B cell (primary cell): ENCODE data around the gene IMP3. TPM values are rescaled to one million over a fixed set of nuclear protein-coding genes. Genes with fewer than 3 reads are reported as not detected.

Experiments
- ATAC-seq: fragments of 200-7000 bp; cut with Tn5 transposase; one replicate; pipeline ENCODE4 v1.10.0; 2021; ENCODE audit warnings: low read depth, mild to moderate bottlenecking, moderate number of reproducible peaks, moderate library complexity
- CTCF ChIA-PET: fragments of 350-600 bp; sonication (Branson Sonifier 250); formaldehyde crosslinking; loops from one replicate; lab custom pipeline; 2021; ENCODE audit warnings: antibody characterized with exemption, inconsistent platforms; lab: Charles Lee
- POLR2A ChIA-PET: fragments of 350-600 bp; sonication (Branson Sonifier 250); formaldehyde crosslinking; loops from one replicate; lab custom pipeline; 2021; ENCODE audit warnings: antibody characterized with exemption; lab: Charles Lee
- DNase-seq: peaks from one replicate; pipeline ENCODE4 v3.0.0; 2013
- H2AFZ ChIP-seq: 2 replicates; pipeline ENCODE4 v1.6.1; 2012; ENCODE audit warnings: mild to moderate bottlenecking, low read depth, low read length; ENCODE audit not compliant: insufficient read depth, poor library complexity, severe bottlenecking
- H3K27ac ChIP-seq, 2 donors: 1 replicate in 1 of 2; 2 replicates in 1 of 2; pipeline ENCODE4 v1.5.1; 2012 to 2013; ENCODE audit warnings: low read length in 2 of 2, mild to moderate bottlenecking in 2 of 2, moderate library complexity in 1 of 2
- H3K27me3 ChIP-seq, 4 experiments: fragments of 200-600 bp in 1 of 4; sonication (generic) in 1 of 4; replicated peaks in 1 of 4; 1 replicate in 2 of 4; 2 replicates in 2 of 4; pipeline versions ENCODE4 v1.6.1 to v1.7.0; 2013 to 2016; ENCODE audit warnings: low read length in 3 of 4, mild to moderate bottlenecking in 2 of 4, mixed read lengths in 1 of 4, moderate library complexity in 1 of 4; ENCODE audit not compliant: insufficient read depth in 4 of 4, control insufficient read depth in 3 of 4; ENCODE audit errors: control extremely low read depth in 1 of 4
- H3K36me3 ChIP-seq, 2 experiments: replicated peaks in 1 of 2; 1 replicate in 1 of 2; 2 replicates in 1 of 2; pipeline versions ENCODE4 v1.6.1 to v1.7.1; 2013; ENCODE audit warnings: low read length in 1 of 2; ENCODE audit not compliant: insufficient read depth in 2 of 2, control insufficient read depth in 1 of 2; ENCODE audit errors: control extremely low read depth in 1 of 2, extremely low read depth in 1 of 2
- H3K4me1 ChIP-seq, 2 donors: fragments of 200-600 bp in 1 of 2; sonication (generic) in 1 of 2; 1 replicate in 1 of 2; 2 replicates in 1 of 2; pipeline versions ENCODE4 v1.5.1 to v1.6.1; 2013 to 2017; ENCODE audit warnings: low read length in 2 of 2; ENCODE audit not compliant: control insufficient read depth in 2 of 2, insufficient read depth in 2 of 2
- H3K4me2 ChIP-seq: replicated peaks from 2 replicates; pipeline ENCODE3; 2012; ENCODE audit warnings: mild to moderate bottlenecking, low read depth, low read length; ENCODE audit not compliant: poor library complexity, severe bottlenecking
- H3K4me3 ChIP-seq, 5 experiments: fragments of 200-600 bp in 1 of 5; sonication (generic) in 1 of 5; 1 replicate in 3 of 5; 2 replicates in 2 of 5; pipeline versions ENCODE4 v1.5.1 to v1.7.0; 2011 to 2016; ENCODE audit warnings: low read length in 4 of 5, mild to moderate bottlenecking in 4 of 5, low read depth in 2 of 5, control low read depth in 1 of 5, moderate library complexity in 1 of 5; ENCODE audit not compliant: insufficient read depth in 1 of 5; ENCODE audit errors: control extremely low read depth in 1 of 5, extremely low read depth in 1 of 5
- H3K79me2 ChIP-seq: fragments of 200-600 bp; sonication (generic); one replicate; pipeline ENCODE4 v1.6.0; 2016; ENCODE audit warnings: low read length; ENCODE audit not compliant: control insufficient read depth, insufficient read depth
- H3K9ac ChIP-seq: fragments of 200-600 bp; sonication (generic); 2 replicates; pipeline ENCODE4 v1.6.1; 2017; ENCODE audit warnings: mild to moderate bottlenecking, low read length, moderate library complexity
- H3K9me3 ChIP-seq, 3 donors: one replicate each; pipeline versions ENCODE4 v1.6.1 to v1.7.1; 2013; ENCODE audit warnings: low read length in 2 of 3; ENCODE audit not compliant: control insufficient read depth in 2 of 3, insufficient read depth in 1 of 3; ENCODE audit errors: control extremely low read depth in 1 of 3
- H4K20me1 ChIP-seq: 2 replicates; pipeline ENCODE4 v1.6.0; 2012; ENCODE audit warnings: mild to moderate bottlenecking, low read length; ENCODE audit not compliant: insufficient read depth, control insufficient read depth, poor library complexity, severe bottlenecking
- H3K27ac Mint-ChIP-seq: one replicate; pipeline ENCODE4 v1.8.0; 2021; ENCODE audit warnings: mixed read lengths
- H3K27me3 Mint-ChIP-seq: one replicate; pipeline ENCODE4 v1.8.0; 2021; ENCODE audit warnings: mixed read lengths
- H3K4me1 Mint-ChIP-seq: one replicate; pipeline ENCODE4 v1.8.0; 2021; ENCODE audit warnings: mixed read lengths
- H3K4me3 Mint-ChIP-seq: one replicate; pipeline ENCODE4 v1.8.0; 2021; ENCODE audit warnings: mixed read lengths
- H3K9me3 Mint-ChIP-seq: one replicate; pipeline ENCODE4 v1.8.0; 2022; ENCODE audit warnings: mixed read lengths; ENCODE audit not compliant: insufficient read depth
- EZH2 ChIP-seq: IDR thresholded peaks from 2 replicates; pipeline ENCODE4 v1.6.1; 2012; ENCODE audit warnings: borderline replicate concordance, low read depth, mild to moderate bottlenecking, moderate library complexity, low read length; ENCODE audit not compliant: insufficient read depth, poor library complexity, severe bottlenecking
- WGBS: methylation state at CpG from one replicate; pipeline ENCODE4 v1.1.5; 2013; ENCODE audit warnings: missing lambda C conversion rate; ENCODE audit not compliant: insufficient coverage; 5-methylcytosine and 5-hydroxymethylcytosine counted together
- intact Hi-C: fragments of 100-400 bp; cut with micrococcal nuclease; formaldehyde crosslinking; loops from one replicate; pipeline ENCODE4 v1.10.0; 2022
- polyA plus RNA-seq: library from polyadenylated mRNA; depleted of rRNA; stranded (reverse); fragments of >200 nt; gene quantifications from 2 replicates; pipeline ENCODE4 v1.2.3, GENCODE V29; 2012
- total RNA-seq, 2 donors: library from RNA; stranded (reverse); fragments of 120-200 nt in 1 of 2; gene quantifications; 1 replicate in 1 of 2; 2 replicates in 1 of 2; pipeline versions ENCODE4 v1.2.3 to v1.2.4, GENCODE V29; 2013 to 2022
- TF ChIP-seq, protein P1 (sequence below): fragments of 200-600 bp; IDR thresholded peaks from one replicate; pipeline ENCODE4 v1.8.0; 2022; ENCODE audit warnings: antibody characterized with exemption, mild to moderate bottlenecking

Gene IMP3
- total and polyA plus RNA-seq, 2 donors (not counting 1 experiment from before 2014, with no cell fraction given) = 60.8 to 85.1 TPM

DNA sequence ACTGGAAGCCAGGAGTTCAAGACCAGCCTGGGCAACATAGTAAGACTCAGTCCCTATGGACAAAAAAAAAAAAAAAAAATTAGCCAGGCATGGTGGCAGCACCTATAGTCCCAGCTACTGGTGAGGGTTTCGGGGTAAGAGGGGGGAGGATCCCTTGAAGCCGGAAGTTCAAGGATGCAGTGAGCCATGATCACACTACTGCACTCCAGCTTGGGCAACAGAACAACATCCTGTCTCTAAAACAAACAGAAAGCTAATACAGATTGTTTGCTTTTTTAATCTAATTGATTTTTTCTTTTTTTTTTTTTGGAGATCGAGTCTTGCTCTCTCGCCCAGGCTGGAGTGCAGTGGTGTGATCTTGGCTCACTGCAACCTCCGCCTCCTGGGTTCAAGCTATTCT is 1.6 kb upstream of the IMP3 start:
- Histone ChIP-seq H4K20me1 (peaks cover 25% of the 10 kb centered on the region), H3K4me3 (no peak overlapping the region), H2AFZ (no peak overlapping the region), H3K9ac (no peak overlapping the region), H3K9me3 (no peaks in the 10 kb centered on the region), H3K27me3 (peaks cover 0 to 6% (median 4%) of the 10 kb centered on the region in 4 experiments), H3K4me1 (peaks cover 32 to 36% of the 10 kb centered on the region in 2 donors), H3K79me2 (peaks cover 30% of the 10 kb centered on the region), H3K36me3 (peaks cover 0 to 10% of the 10 kb centered on the region in 2 experiments), H3K27ac (no peak overlapping the region), H3K4me2 (no peak overlapping the region)
- intact Hi-C loops = loop anchor here (1.0 to 10.0 kb wide), 4 partner anchors 117 to 1099 kb away; partner anchors contain the start of genes ARID3B and PPCDC
- Mint-ChIP-seq H3K9me3 (no peaks in the 10 kb centered on the region), H3K4me3 (no peak overlapping the region), H3K4me1 (peaks cover 40% of the 10 kb centered on the region), H3K27me3 (peaks cover 2% of the 10 kb centered on the region), H3K27ac (no peak overlapping the region)
- ChIA-PET CTCF (interaction anchor here (0.7 to 3.8 kb wide), 4 partner anchors 102 to 289 kb away, joined by 3 to 29 read pairs (median 4); partner anchors contain the start of gene MAN2C1), POLR2A (interaction anchor here (0.6 to 4.5 kb wide), 4 partner anchors 16 to 306 kb away, joined by 3 to 38 read pairs (median 14); partner anchors contain the start of genes COMMD4 and SNUPN)
- DNase-seq = no peak
- 100% methylated on average over 2 of the region's 5 CpGs for WGBS
- no peak for ATAC-seq
- TF ChIP-seq EZH2 = no peak
- TF ChIP-seq, protein P1, sequence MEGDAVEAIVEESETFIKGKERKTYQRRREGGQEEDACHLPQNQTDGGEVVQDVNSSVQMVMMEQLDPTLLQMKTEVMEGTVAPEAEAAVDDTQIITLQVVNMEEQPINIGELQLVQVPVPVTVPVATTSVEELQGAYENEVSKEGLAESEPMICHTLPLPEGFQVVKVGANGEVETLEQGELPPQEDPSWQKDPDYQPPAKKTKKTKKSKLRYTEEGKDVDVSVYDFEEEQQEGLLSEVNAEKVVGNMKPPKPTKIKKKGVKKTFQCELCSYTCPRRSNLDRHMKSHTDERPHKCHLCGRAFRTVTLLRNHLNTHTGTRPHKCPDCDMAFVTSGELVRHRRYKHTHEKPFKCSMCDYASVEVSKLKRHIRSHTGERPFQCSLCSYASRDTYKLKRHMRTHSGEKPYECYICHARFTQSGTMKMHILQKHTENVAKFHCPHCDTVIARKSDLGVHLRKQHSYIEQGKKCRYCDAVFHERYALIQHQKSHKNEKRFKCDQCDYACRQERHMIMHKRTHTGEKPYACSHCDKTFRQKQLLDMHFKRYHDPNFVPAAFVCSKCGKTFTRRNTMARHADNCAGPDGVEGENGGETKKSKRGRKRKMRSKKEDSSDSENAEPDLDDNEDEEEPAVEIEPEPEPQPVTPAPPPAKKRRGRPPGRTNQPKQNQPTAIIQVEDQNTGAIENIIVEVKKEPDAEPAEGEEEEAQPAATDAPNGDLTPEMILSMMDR = no peak

DNA sequence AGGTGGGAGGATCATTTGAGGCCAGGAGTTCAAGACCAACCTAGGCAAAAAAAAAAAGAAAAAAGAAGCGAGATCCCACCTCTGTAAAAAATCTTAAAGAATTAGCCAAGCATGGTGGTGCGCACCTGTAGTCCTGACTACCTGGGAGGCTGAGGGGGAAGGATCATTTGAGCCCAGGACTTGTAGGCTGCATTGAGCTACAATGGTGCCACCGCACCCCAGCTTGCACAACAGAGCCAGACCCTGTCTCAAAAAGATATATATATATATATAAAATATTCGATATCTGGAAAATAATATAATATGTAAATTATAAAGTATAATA is 1.1 kb upstream of the IMP3 start:
- CTCF ChIA-PET = interaction anchor here (0.7 to 3.8 kb wide), 4 partner anchors 103 to 289 kb away, joined by 3 to 29 read pairs (median 4); partner anchors contain the start of gene MAN2C1

More for the DNA sequence above, 1.1 kb upstream of the IMP3 start:
- DNase-seq (no peak), ATAC-seq (no peak)
- peak overlapping the region; percentile 78 to 81 for H3K27ac ChIP-seq
- no CpG with 5 or more reads among the region's 4 CpGs for WGBS
- H3K4me1 ChIP-seq = peaks cover 29 to 36% of the 10 kb centered on the region in 2 donors
- TF ChIP-seq, protein P1 = no peak
- TF ChIP-seq EZH2 = no peak
- H3K4me3 ChIP-seq = peak overlapping the region in 1 of 5 experiments; percentile 91
- Mint-ChIP-seq H3K9me3 (no peaks in the 10 kb centered on the region), H3K4me3 (peak overlapping the region; percentile 95), H3K27ac (peak overlapping the region; percentile 96), H3K27me3 (no peaks in the 10 kb centered on the region), H3K4me1 (peaks cover 38% of the 10 kb centered on the region)
- POLR2A ChIA-PET = interaction anchor here (2.7 to 4.5 kb wide), 2 partner anchors 15 to 186 kb away, joined by 20 to 38 read pairs; partner anchors contain the start of gene SNUPN
- peaks cover 35% of the 10 kb centered on the region for H3K79me2 ChIP-seq
- H3K9ac ChIP-seq = peak overlapping the region; percentile 95
- H3K36me3 ChIP-seq = peaks cover 0 to 10% of the 10 kb centered on the region in 2 experiments
- H2AFZ ChIP-seq = peak overlapping the region; percentile 91
- H4K20me1 ChIP-seq = peaks cover 25% of the 10 kb centered on the region
- peak overlapping the region; percentile 97 for H3K4me2 ChIP-seq
- peaks cover 0 to 4% (median under 1%) of the 10 kb centered on the region in 4 experiments for H3K27me3 ChIP-seq
- H3K9me3 ChIP-seq = no peaks in the 10 kb centered on the region
- intact Hi-C loops = loop anchor here (1.0 to 10.0 kb wide), 4 partner anchors 118 to 1099 kb away; partner anchors contain the start of genes ARID3B and PPCDC
